Measurements from ENCODE around the gene ASB2.

The ASB2 gene

DNA sequence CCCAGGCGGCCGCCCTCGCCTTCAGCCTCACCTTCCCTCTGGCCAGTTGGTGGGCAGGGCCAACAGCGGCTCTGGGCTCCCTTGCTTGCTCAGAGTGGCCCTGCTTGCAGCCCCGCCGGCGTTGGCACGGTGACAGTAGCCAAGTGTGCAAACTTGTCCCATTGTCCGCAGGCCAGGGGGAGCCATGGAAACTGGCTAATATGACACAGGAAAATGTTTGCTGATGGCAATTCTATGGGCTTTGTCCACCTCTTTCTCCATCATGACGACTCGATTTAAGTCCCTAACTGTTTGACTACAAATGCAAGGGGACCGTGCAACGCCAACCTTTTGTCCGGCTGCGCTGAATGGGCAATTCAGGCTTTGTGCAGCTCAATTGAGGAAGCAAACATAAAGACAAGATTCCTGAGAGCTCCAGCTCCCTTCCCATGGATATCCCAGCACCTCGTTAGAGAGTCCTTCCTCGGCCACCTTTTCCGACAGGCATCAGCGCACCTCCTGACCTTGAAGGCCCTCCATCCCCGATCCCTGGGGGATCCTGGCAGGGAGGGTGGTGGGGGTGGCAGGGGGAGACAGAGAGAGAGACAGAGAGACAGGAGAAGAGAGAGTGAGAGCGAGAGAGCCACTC lies 50.0 kb downstream of the ASB2 start:
- DNase-seq = no peak

DNA sequence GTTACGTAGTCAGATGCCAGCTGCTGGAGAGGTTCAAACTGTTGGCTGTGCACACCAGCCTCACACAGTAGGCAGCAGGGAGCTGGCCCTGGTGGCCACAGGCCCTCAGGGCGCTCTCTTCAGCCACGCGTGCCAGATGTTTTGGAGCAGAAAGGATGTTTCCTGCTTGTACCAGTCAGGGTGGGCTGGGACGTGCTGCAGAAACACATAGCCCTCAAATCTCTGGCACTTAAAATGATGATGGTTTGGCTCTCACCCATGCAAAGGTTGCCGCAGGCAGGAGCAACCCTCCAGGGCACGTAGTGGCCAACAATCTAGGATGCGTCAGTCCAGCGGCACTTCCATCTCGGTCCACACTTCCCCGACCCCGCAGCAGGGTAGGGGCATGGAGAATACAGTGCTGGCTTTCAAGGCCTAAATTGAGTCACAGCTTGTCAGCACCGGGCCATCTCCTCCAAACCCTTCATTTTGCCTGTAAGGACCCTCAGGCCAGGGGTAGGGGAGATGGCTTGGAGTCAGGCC lies 50.9 kb downstream of the ASB2 start:
- DNase-seq = no peak

DNA sequence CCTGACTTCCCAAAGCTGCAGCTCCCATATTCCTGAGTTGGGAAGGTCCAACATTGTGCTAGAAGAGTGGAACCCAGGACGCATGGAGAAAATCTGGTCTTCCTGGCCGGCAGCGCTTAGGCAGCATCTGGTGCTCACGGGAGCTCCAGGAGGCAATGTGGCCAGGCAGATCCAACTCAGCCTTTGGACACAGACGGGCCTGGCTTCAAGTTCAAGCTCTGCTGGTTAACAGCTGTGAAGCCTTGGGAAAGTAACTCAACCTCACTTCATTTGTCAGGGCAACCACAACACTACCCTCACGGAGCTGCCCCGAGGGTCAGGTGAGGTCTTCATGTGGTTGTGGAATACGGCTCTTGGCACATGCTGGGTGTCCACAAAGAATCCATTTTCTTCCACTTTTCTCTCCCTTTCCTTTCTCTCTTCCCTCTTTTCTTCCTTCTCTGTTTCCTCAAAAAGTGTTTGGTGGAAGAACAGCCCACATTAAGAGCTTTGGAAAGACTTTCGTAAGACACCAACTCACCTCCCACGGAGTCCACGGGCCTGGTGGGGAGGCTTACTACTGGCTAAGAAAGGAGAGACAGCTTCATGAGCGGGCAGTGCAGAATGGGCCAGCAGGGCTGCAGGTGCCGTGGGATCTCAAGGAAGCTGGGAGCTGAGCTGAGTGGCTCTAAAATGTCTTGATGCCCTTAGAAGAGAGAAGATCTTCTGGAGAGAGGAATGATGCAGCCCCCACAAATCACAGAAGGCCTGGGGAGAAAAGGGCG lies 51.6 kb downstream of the ASB2 start:
- no peak for DNase-seq

DNA sequence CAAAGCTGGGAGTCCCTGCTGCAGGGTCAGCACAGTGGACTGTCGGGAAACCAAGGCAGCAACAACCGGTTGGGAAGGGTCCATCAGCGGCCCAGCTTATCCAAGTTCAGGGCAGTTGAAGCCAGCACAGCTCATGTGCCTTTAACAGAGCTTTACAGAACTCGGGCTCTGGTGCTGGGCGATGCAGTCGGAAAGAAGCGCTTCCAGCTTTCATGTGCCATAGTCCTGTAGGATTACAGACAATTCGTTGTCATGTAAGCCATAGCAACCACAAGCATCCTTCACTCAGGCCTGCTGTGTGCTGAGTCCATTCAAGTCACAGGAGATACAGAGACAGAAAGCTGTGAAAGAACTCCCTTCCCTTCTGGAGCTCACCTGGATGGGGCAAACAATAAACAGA lies 52.7 kb downstream of the ASB2 start:
- no peak for DNase-seq

DNA sequence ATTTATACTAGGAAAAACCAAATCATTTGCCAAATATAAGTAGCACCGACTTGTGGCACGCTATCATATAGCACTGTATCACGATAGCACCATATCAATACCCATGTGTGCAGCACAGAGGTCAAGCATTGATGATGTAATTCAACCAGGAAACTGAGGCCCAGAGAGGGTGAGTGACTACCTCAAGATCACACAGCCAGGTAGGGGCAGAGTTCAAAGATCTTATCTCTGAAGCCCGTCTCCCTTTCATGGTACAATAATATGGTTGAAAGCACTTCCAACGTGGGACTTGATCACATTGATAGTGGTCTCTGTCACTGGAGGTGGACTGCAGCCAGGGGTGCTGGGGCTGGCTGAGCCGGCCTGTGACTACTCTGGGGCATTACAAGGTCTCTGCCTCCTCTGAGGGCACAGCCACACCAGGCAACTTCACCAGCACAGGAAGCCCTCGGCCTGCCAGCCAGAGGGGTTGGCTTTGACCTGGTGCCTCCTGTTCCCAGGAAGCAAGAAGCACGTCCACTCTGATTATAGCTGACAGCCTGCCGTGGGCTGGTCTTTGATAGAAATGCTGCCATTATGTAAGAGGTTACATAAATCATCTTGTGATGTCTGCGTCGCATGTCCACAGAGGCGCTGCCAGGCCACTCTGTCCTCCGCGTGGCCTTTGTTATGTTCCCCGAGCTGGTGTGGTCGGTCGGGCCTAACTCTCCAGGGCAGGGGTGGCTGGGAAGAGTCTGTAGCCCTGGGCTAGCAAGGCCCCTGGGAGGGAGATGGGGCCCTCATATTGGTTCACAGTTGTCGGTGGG lies 55.2 kb downstream of the ASB2 start:
- DNase-seq = no peak

DNA sequence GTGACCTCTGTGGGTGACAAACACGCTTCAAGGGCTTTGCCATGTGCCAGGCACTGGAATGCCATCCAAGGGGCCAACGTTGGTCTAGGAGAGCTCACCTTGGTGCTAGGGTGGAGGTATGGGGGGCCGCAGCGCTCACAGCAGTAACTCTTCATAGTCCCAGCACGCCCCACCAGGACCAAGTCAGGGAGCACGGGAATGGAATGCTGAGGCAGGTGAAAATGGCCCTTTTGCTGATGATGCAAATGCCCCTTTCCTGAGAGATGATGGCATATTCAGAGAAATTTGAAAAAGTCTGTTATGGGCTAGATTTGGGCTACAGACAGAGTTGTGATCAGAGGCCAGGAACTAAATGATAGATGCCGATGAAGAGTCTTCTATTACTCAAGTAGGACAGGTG lies 59.2 kb downstream of the ASB2 start:
- DNase-seq = no peak

DNA sequence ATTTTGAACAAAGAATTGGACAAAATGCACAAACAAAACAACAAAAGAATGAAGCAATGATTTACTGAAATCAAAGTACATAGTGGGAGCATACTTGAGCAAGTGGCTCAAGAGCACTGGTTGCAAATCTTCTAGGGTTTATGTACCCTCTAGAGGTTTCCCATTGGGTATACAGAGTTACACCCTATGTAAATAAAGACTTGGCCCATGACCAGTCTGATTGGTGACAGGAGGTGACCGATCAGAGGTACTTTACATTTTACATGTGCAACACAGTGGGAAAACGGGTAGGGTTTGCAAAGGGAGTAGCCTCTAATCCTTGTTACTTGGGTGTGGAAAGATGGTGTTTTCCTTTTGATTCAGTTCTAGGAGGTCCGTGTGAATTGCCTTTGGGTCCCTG lies 59.9 kb downstream of the ASB2 start:
- no peak for DNase-seq

DNA sequence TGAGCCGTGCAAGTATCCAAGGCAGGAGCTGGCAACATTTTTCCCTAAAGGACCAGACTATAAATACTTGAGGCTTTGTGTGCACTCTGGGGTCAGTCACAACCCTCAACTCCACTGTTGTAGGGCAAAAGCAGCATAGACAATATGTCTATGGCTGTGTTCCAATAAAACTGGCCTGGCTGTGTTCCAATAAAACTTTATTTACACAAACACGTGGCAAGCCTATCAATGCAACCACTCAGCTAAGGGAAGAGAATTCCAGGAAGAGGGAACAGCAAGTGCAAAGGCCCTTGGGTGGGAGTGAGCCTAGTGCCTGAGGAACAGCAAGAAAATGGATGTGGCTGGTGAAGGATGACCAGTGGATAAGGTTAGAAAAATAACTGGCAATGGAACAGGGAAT lies 60.6 kb downstream of the ASB2 start:
- DNase-seq = no peak

DNA sequence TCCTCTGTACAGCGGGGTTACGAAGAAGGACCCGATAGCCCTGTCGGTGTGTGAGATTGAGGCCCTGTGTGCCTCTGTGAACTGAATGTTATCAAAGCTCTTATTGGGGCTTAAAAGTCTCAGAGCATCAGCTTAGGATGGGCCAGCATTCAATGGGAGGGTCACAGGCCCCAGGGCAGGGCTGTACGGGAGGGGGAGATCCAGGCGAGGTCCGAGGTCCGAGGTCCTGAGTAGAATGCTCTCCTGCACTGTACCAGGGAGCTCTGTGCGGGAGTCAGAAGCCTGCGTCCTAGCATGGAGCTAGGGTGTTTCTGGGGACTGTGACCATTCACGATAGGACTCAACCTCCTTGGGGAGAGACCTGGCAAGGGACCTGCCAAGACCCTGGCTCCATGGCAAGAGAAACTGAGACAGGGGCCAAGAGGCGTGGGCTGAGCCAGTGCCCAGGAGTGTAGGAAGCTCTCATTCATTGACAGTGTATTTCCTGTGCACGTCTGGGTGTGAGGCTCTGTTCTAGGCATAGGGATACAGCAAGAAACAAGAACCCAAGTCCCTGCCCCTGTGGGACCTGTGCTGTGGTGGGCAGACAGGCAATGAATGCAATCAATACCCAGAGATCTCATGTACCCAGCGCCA lies 61.2 kb downstream of the ASB2 start:
- DNase-seq = no peak

DNA sequence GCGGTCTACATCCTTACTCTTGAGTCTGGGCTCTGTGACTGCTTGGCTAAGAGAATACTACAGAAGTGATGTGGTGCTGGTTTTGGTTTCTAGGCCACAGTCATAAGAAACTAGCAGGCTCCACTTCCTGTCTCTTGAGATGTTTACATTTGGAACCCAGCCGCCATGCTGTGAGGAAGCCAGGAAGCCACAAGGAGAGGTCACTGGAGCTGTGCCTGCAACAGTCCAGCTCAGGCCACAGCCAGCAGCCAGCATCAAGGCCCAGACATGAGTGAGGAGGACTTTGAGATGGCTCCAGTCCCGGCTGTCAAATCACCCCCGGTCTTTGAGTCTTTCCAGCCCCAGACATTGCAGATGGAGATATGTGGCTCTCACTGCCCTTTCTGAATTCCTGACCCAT lies 62.1 kb downstream of the ASB2 start:
- DNase-seq = no peak

DNA sequence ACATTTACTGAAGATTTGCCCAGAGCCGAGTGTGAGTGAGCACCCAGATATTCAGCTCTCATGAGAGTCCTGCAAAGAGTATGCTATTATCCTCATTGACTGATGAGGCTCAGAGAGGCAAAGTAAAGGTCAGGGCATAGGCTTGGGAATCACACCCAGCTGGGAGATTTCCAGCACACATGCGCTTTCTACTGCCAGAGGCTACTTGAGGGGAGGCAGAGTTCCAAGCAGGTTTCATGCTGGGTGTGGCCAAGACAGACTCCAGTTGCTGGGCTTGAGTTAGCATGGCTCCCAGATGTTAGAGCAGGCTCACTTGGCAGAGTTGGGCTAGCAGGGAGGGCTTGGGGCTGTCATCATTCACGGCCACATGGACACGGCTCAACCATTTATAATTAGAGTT lies 63.6 kb downstream of the ASB2 start:
- no peak for DNase-seq

DNA sequence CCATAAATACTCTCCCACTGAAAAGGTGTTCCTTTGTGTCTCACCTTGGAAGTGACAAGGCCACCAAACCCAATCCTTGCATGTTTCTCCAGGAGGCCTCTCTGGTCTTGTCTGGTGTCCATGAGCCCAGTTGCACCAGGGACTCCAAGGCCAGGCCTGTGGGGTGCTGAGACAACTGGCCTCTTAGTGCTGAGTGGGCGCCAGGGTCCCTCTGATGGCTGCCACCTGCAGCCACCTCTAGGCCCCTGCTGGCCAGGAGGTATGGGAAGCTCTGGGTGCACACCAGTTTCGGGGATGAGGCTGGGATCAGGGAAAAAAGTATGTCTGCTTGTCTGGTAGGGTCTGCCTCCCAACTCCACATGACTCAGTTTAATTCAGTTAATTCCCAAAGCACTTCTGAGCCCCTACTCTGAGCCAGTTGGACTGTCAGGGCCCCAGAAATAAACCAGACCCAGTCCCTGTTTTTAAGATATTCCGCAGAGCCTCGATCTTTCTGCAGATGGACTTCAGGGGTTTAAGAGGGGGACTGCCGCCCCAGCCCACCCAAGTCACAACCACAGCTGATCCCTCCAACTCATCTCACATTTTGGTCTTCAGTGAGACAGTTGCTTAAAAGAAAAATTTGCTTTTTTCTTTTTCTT lies 64.3 kb downstream of the ASB2 start:
- no peak for DNase-seq

DNA sequence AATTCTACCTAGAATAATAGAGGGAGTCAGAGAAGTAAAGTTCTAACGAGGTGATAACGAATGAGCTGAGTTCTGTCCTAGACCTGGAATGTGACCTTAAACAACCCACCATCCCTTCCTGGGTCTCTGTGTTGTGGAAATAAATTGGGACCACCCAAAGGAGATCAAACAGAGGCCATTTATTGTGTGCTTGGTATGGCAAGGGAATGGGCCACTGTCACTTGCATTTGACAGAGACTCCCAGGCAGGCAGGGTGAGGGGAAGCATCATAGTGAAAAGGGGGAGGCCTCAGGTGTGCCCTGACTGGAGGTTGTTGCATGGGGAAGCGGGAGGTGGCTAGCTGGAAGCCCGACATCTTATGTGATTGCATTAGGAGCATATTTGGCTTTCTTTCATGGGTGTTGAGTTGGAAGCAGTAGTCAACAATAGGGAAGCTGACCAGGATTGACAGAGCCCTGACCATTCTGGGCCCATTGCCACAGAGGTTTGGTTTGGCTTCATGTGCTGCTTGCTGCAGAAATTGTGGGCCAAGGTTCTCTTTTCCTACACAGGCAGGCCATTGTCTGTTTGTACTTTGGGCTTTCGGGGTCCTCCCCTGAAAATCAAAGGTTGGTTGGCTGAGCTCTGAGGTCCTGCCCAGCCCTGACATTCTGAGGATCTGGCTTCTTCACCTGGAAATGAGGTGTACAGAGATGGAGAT lies 66.8 kb downstream of the ASB2 start:
- no peak for DNase-seq

DNA sequence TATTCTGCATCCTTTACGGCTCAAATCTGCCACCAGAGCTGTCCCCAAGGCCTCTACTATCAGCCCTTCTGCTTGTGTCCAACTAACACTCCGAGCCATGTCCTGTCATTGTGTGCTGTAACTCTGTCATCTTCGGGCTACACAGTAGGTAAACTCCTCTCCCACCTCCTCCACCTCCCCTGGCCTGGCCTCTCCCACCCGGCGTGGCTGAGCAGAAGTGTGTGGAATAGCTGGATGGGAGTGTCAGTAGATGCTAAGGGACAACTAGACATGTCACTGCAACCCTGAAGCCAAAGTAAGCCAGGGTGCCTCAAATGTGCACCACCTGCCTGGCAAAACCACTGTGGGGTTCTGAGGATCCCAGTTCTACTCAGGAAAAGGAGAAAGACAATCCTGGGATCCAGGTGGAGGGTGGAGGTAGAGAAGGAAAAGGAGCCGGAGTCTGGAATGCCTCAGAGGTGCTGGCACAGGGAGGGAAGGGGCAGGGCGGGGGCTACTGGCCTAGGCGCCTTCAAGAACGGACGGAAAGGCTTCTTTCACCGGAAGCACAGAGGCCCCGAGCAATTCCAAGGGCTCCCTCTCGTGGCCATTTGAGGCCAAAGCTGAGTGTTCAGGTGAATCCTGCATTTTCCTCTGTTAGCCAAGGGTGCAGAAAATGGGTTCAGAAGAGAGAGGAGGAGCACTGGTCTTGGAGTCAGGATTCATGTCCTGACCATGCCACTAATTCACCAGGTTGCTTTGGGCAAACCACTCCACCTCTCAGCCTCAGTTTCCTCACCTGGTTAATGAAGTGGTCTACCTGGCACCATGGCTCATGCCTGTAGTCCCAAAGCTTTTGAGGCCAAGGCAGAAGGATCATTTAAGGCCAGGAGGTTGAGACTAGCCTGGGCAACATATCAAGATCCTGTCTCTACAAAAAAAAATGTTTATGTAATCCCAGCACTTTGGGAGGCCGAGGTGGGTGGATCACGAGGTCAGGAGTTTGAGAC lies 69.7 kb downstream of the ASB2 start:
- peak; percentile 87 for DNase-seq

DNA sequence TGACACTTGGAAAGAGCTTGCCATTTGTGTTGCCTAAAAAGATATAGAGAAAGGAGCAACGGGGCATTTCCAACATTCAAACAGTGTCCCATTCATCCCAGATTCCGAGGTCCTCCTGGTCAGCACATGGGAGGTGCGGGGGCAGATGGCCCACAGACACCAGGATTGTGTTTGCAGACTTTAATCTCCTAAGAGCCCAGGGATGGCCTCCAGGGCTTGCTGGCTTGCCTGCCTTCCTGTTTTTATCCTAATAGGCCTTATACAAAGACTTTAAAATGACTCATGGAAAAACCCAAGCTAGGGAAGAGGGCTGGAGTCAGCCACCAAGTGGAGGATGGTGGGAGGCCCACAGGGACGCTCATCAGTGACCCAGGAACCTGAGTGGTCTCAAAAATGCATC lies 70.7 kb downstream of the ASB2 start:
- no peak for DNase-seq

DNA sequence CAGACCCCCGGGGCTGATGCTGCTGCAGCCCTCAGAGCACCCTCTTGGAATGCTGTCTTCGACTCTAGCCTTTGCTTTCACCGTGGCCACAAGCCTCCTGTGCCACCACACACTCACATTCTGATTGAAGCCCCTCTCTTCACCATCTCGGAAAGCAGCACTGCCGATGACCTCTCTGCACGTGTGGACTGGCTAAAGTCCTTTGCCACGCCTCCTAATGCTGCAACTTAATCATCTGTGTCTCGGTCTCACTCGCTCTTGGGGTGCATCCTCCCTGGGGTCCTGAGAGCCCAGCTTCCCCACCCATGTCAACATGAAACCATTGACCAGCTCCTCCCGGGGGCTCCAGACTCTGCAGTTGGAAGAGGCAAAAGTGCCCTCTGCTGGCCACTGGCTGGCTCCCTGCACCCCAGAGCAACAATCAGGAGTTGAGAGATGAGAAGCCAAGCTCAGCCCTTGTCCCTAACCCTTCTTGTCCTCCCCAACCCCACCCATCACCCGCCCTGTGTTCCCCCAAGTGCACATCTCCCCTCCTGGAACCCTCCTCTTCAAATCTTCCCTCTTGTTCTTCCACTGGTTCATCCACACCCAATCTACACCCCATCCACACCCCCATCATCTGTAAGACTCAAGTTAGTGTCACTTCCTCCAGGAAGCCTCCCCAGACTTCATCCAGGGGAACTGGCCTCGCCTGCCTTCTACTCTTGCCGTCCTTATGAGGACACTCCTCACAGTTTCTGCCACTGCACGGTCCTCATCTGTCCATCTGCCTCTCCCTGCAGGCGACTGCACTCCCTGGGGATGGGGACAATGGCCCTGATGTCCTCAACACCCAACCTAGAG lies 72.8 kb downstream of the ASB2 start:
- DNase-seq = peak; percentile 53

DNA sequence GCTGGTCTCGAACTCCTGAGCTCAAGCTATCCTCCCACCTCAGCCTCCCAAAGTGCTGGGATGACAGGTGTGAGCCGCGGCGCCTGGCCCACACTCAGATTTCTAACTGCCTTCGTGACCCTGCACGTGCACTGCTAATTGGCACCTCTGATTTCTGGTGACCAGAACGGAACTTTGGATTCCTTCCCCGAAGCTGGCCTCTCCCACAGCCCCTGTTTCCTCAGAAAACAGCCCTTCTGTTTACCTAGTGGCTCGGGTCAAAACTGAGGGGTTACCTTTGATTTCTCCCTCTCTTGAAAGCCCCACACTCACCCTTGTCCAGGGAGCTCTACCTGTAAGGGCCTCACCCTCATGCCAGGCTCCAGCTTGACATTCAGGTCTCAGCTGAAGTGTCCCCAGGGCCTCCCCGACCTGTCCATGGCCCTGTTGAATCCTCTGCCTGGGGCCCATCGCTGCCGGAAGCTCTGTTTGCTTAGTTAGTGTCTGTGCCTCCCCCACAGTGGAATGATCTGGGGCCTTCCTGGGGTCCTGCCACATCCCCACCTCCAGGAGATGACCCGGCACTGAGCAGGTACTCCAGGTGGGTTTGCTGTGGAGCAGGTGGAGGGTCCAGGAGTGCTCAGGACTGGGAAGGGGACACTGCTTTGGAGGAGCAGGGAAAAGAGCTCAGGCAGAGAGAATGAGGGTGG lies 73.6 kb downstream of the ASB2 start:
- no peak for DNase-seq

DNA sequence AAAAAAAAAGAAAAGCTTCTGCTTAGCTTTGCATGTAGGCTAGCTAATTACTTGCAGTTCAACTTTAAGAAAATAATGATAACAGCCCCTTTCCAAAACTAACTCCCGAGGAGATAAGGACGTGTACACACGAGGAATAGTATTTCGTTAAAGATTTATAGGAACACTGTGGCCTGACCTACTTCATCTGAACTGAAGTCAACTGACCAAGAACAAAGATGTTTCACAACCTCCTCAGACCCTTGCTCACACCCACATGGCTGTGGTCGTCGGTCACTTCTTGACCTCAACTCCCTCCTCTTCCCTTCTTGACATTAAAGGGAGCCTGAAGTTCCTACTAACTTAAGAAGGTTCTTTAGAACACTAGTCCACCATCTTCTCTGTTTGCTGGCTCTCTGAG lies 74.6 kb downstream of the ASB2 start:
- DNase-seq = no peak

DNA sequence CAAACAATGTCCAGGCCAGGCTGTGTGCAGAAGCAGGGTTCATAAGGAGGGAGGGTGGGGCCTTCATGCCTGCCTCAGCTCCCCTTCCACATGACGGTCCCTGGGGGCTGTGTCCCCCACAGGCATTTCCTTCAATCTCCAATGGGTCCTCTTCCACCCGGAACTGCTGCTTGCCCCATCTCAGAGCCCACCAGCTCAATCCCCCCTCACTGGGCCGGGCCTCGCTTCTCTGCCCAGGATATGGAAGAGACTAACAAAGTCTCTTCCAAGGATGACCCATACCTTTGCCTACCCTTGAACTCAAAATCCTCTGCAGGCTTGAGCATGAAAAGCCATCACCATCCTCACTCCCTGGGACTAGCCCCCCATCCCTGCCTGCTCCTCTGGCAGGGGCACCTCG lies 77.6 kb downstream of the ASB2 start:
- DNase-seq = no peak
